ENCODE data around the gene CC2D1A.

DNA sequence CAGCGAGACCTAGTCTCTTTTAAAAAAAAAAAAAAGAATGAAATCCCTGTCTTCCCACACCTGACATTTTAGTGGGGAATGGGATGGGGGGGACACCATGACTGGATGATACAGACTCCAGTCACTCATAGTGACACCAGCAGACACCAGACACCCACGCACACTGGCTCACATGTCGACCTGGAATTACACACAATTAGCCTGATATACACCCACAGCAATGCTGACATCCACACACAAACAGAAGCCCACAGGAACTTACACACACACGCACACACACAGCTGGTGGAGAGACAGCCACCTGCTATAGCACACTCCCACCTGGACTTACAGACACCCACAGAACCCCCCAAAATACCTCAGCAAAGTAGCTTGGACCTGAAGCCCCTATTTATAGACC lies 37.3 kb upstream of the CC2D1A start:
- TF ChIP-seq TAF1 (IDR thresholded peaks at IDR 0.05; ENCODE audit: borderline replicate concordance, low read depth, low read length) (no peak), POLR2A (IDR thresholded peaks at IDR 0.05; ENCODE audit: low read depth, low read length) (no peak)

All from GM12892 (cell line).